GM18909 (cell line): Measurements from ENCODE around the gene KCNJ12.
"Not testable (repeated sequence)": the region's sequence is repeated elsewhere in the genome, so short reads cannot be mapped to it uniquely, and the experiment has no call there.

Experiments used
- ATAC-seq: cut with Tn5 transposase; IDR thresholded peaks from one replicate; pipeline ENCODE4 v1.9.1; 2021; ENCODE audit warnings: mild to moderate bottlenecking; ENCODE audit not compliant: unreplicated experiment, poor library complexity

The KCNJ12 gene

GRCh38 chr17:21417921-21418320 is 41.8 kb downstream of the KCNJ12 start:
- no peak for ATAC-seq

GRCh38 chr17:21418446-21419298 is 42.5 kb downstream of the KCNJ12 start:
- ATAC-seq = no peak

DNA sequence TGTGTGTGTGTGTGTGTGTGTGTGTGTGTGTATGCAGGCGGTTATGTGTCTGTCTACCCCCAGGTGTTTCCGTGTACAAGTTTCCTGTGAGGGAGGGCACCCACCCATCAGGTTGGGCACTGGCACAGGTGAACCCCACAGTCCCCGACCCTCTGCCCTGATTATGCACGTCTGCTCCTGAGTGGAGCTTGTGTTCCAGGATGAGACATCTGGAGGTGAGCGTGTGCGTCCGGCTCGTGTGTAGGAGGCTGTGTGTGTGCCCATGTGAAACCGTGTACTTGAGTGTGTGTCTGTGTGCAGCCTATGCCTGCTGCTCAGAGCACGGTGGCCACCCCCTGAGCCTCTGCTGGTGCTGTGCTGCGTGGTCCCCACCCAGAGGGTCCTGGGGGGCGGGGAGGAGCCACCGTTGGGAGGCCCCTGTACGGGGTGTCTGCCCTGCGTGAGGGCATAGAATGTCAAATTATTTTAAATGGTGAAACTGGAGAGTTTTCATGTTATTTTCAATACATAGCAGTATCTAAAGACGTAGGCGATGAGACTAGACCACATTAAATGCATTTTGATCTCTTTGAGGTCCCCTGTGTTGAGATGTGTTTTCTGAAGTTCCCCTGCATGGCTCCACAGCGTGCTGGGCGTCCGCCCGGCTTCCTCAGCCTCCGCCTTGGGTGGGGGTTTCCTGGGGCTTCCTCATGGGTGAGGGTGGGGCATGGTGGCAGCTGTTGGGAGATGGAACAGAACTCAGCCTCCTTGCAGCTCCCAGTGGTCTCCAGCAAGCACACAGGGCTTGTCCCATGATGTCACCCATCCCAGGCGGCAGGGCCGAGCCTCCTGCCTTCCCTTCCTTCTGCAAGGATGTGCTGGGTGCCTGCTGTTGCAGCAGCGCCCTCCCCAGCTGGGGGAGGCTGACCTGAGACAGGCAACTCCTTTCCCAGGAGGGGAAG is 43.4 kb downstream of the KCNJ12 start:
- no peak for ATAC-seq

DNA sequence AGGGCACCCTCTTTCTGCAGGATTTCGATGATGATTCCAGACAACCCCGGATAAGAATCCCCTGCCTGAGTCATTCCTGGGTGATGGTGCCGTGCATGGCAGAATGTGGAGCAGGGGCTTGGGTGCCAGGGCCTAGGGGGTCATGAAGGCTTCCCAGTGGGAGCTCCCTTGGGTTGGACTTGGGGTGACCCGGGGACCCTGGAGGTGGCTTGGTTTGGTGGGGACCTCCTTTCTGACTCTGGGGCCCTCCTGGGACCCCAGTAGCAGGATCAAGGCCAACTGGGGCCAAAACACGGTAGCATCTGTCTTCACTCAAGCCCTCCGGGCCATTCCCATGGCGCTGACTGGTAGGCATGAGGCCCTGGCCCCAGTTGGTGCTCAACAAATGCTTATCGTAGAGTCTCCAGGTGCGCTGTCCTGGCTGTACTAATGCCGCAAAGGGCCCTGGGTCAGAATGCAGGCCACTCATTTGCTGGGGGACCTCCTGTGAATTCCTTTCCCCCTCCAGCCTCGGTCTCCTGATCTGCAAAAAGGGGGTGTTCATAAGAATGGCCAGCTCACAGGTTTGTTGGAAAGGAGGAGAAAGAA is 44.4 kb downstream of the KCNJ12 start:
- not testable (repeated sequence) for ATAC-seq

DNA sequence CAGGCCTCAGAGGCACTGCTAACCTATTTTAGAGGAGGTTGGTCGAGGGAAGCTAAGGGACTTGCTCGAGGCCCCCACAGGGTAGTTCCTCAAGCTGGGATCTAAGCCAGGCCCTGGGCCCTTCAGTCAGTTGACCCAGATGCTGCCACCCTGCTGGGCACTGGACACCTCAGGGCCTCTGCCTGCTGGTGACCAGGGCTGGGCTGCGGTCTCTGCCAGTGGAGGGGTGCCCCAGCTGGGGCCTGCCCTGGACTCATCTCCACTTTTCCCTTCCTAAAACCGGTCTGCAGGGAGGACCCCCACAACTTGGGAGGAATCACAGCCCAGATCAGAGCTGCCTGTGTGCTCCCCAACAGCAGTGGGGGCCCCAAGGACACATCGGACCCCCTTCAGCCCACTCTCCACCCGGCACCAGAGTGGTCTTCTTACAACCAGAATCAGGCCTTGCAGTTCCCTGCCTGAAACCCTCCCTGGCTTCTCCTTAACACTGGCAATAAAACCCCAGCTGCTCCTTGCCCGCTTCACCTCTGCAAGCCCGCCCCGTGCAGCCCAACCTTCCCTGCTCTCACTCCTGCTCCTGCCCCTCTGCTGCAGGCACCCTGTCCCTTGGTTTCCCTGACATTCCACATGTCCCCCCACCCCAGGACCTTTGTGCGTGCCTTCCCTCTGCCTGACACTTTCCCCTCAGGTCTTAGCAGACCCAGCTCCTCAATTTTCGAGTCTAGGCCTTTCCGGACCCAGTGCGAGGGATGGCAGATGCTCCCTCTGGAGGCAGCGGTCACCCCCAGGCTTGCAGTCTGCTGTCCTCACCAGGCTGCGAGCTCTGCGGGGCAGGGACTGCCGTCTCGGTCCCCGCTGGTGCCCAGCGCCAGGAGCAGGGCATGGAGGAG is 45.5 kb downstream of the KCNJ12 start:
- ATAC-seq = not testable (repeated sequence)

GRCh38 chr17:21422311-21423189 is 46.4 kb downstream of the KCNJ12 start:
- ATAC-seq = not testable (repeated sequence)

DNA sequence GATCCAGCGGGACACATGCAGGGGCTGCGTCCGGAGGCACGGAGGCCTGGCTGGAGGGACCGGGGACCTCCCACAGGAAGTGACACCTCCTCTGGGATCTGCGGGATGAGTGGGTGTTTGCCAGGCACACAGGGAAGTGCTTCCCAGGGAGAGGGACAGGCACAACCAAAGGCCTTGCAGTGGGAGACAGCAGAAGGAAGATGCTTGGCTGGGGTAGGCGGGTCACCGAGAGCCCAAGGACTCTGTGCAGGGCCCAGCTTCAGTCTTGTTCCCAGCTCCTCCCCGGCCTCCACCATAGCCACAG is 47.0 kb downstream of the KCNJ12 start:
- not testable (repeated sequence) for ATAC-seq

GRCh38 chr17:21424697-21425096 is 48.5 kb downstream of the KCNJ12 start:
- not testable (repeated sequence) for ATAC-seq

GRCh38 chr17:21425321-21425720 is 49.2 kb downstream of the KCNJ12 start:
- no peak for ATAC-seq

DNA sequence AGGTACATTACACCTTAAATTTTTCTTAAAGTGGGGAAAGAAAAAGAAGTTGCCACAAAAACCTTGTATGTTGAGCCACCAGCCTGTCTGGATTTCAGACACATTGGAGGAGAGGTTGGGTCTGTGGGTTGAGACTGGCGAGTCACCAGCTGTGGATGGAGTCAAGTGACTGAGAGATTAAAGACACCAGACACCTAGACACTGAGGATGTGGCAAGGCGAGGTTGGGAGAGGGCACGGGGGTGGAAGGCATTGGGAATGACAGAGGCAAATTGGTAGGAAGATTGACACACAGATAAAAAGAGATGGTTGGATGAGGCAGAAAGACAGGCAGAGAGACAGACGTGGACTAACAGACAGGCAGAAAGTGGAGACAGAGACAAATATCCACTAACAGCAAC is 49.6 kb downstream of the KCNJ12 start:
- ATAC-seq = no peak

GRCh38 chr17:21426246-21426645 is 50.1 kb downstream of the KCNJ12 start:
- ATAC-seq = not testable (repeated sequence)

GRCh38 chr17:21426876-21427275 is 50.7 kb downstream of the KCNJ12 start:
- not testable (repeated sequence) for ATAC-seq

DNA sequence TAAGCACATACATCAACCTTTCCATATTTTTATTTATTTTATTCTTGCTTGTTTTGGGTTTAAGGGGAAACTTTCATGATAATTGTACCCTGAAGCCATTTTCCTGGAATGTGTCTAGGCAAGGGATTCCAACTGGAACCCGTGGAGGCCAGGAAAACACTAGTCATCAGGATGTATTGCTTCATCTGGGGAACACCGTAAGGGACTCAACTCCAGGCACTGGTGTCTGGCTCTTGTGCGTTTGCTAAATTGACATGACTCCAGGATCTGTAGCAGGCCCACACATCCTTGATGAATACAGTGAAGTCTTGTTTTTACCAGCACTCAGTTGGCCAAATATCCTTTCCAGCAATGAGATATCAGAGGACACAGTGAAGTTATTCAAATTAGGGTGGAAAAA is 51.6 kb downstream of the KCNJ12 start:
- not testable (repeated sequence) for ATAC-seq

- not testable (repeated sequence) for ATAC-seq
Measured at GRCh38 chr17:21428752-21429424, 52.7 kb downstream of the KCNJ12 start.

GRCh38 chr17:21429921-21430628 is 53.9 kb downstream of the KCNJ12 start:
- not testable (repeated sequence) for ATAC-seq

DNA sequence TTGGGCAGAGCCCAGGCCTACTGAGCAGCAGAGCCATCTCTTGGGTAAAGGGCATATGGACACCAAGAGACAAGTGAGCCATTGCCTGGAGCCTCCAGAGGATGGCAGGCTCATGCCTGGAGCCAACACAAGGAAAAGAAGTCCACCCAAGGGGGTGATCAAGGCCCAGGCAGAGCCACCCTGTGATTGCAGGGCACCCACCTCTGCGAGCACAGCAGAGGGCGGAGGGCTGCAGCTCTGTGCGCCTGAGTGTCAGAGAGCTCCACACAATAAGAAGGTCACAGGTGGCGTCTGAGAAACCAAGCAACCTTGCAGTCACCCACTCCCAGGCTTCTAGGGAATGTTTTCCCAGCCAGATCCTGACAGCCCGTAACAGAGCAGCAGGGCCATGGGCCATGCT is 57.8 kb downstream of the KCNJ12 start:
- not testable (repeated sequence) for ATAC-seq

DNA sequence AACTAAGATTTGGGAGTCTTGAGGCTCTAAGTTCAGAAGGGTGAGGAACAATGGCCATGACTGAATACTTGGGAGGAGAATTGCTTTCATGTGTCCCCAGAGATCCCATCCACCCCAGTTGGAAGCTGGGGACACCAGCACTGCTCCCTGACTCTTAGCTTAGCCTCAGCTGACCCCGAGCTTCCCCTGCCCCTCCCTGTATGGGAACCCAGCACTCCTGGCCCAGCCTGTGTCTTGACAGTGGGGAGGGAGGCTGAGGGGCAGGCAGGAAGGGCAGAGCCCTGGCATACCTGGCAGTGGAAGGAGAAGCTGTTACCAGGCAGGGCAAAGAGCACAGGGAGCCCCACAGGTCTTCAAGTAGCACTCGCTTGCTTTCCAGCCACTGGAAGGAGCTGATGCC is 58.8 kb downstream of the KCNJ12 start:
- ATAC-seq = not testable (repeated sequence)

DNA sequence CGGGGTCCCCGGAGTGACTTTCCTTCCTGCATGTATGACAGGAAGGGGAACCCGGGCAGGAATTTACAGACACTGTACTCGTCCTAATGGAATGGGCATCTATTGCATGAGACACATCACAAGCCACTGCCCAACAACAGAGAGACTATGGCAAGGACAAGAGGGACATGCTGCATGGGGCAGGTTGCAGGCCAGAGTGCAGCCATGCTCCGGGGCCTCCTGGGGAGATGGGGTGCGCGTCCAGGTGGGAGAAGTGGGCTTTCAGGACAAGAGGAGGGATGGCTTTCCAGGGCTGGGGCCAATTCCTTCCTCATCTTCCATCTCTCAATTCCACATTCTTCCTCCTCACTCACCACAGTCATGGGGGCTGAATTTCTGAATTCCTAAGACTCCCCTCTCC is 60.3 kb downstream of the KCNJ12 start:
- ATAC-seq = not testable (repeated sequence)
